Left lung (tissue), 10 donors: Measurements from ENCODE around the gene AIDA. TPM values are rescaled to one million over a fixed set of nuclear protein-coding genes. Genes with fewer than 3 reads are reported as not detected.

Experiments used
- ATAC-seq: fragments of 200-7000 bp; cut with Tn5 transposase; one replicate; pipeline ENCODE4 v1.9.1; 2020; ENCODE audit warnings: moderate library complexity
- DNase-seq, 4 donors: peaks; one replicate each; pipeline ENCODE4 v3.0.0-alpha.2; 2013 to 2020
- H3K27ac ChIP-seq, 2 donors: fragments of 200-600 bp; sonication (generic) in 1 of 2; one replicate each; pipeline versions ENCODE4 v1.5.0 to v1.8.0; 2020 to 2021
- H3K27me3 ChIP-seq, 2 donors: fragments of 200-600 bp; sonication (generic) in 1 of 2; one replicate each; pipeline versions ENCODE4 v1.5.0 to v1.8.0; 2020 to 2021
- H3K36me3 ChIP-seq, 2 donors: fragments of 200-600 bp; sonication (generic) in 1 of 2; one replicate each; pipeline versions ENCODE4 v1.5.0 to v1.8.0; 2020 to 2021
- H3K4me1 ChIP-seq, 2 donors: fragments of 200-600 bp; one replicate each; pipeline ENCODE4 v1.8.0; 2021
- H3K4me3 ChIP-seq, 2 donors: fragments of 200-600 bp; sonication (generic) in 1 of 2; one replicate each; pipeline versions ENCODE4 v1.5.0 to v1.8.0; 2020 to 2021; ENCODE audit warnings: mild to moderate bottlenecking in 1 of 2
- H3K9me3 ChIP-seq, 2 donors: fragments of 200-600 bp; sonication (generic) in 1 of 2; one replicate each; pipeline versions ENCODE4 v1.5.0 to v1.8.0; 2020 to 2021
- CTCF ChIP-seq, 2 donors: fragments of 200-600 bp; sonication (generic) in 1 of 2; IDR thresholded peaks; one replicate each; pipeline versions ENCODE4 v1.5.0 to v1.8.0; 2021; ENCODE audit warnings: antibody characterized with exemption in 2 of 2
- intact Hi-C, 2 donors: fragments of 100-400 bp; cut with DNase I; formaldehyde crosslinking; loops; one replicate each; pipeline versions ENCODE4 v1.11.2 to v1.14.2; 2022
- polyA plus RNA-seq, 6 donors: library from polyadenylated mRNA; unstranded; fragments of 120-200 nt; gene quantifications; one replicate each; pipeline ENCODE4 v1.2.1, GENCODE V29; 2013; ENCODE audit not compliant: insufficient read length in 6 of 6
- total RNA-seq, 2 donors: library from RNA; stranded (reverse); fragmentation: NEBNext Ultra II Directional; extraction: Animal tissue kit (Norgen Biotek cat#: 25700); gene quantifications; one replicate each; pipeline ENCODE4 v1.2.1, GENCODE V29; 2021
- donor health status: DM: no; HTN: yes; CAD: no.
- donor health status: DM: no; HTN: no; CAD: no.

AIDA gene
- total and polyA plus RNA-seq, 8 donors: 71.8 to 96.7 (median 88.3) TPM

GRCh38 chr1:222653178-222653827, 59.0 kb downstream of the AIDA start:
- no peak for TF ChIP-seq CTCF (IDR thresholded peaks at IDR 0.05)
- intact Hi-C loops: no loop called here
- ATAC-seq: no peak

GRCh38 chr1:222652676-222653075, 59.6 kb downstream of the AIDA start:
- no peak overlapping the region for H3K4me3 ChIP-seq
- no peaks in the 10 kb centered on the region for H3K9me3 ChIP-seq
- intact Hi-C loops: no loop called here
- DNase-seq: no peak
- no peak for TF ChIP-seq CTCF (IDR thresholded peaks at IDR 0.05)
- H3K4me1 ChIP-seq: peaks cover 0 to 19% of the 10 kb centered on the region in 2 donors
- H3K36me3 ChIP-seq: peaks cover 0 to 88% of the 10 kb centered on the region in 2 donors
- ATAC-seq: no peak
- no peak overlapping the region for H3K27ac ChIP-seq
- no peaks in the 10 kb centered on the region for H3K27me3 ChIP-seq

More at GRCh38 chr1:222653178-222653827, 59.0 kb downstream of the AIDA start:
- no peak for DNase-seq
- Histone ChIP-seq H3K4me1 (peaks cover 0 to 17% of the 10 kb centered on the region in 2 donors), H3K4me3 (no peak overlapping the region), H3K27me3 (no peaks in the 10 kb centered on the region), H3K9me3 (no peaks in the 10 kb centered on the region), H3K27ac (no peak overlapping the region), H3K36me3 (peaks cover 0 to 90% of the 10 kb centered on the region in 2 donors)

- Histone ChIP-seq H3K4me1 (peaks cover 4 to 27% of the 10 kb centered on the region in 2 donors), H3K27me3 (no peaks in the 10 kb centered on the region), H3K4me3 (peak overlapping the region; percentile 67 to 78), H3K27ac (peak overlapping the region; percentile 94 to 98), H3K9me3 (no peaks in the 10 kb centered on the region), H3K36me3 (peaks cover 0 to 28% of the 10 kb centered on the region in 2 donors)
- DNase-seq (no peak), ATAC-seq (peak; percentile 5)
- TF ChIP-seq CTCF (IDR thresholded peaks at IDR 0.05): no peak
- intact Hi-C loops: no loop called here
Measured at GRCh38 chr1:222644636-222644980, 67.7 kb downstream of the AIDA start.

- Histone ChIP-seq H3K27ac (peak overlapping the region; percentile 94 to 98), H3K4me3 (peak overlapping the region; percentile 67 to 78), H3K36me3 (peaks cover 0 to 26% of the 10 kb centered on the region in 2 donors), H3K27me3 (no peaks in the 10 kb centered on the region), H3K9me3 (no peaks in the 10 kb centered on the region), H3K4me1 (peaks cover 4 to 27% of the 10 kb centered on the region in 2 donors)
- intact Hi-C loops: no loop called here
- peak; percentile 100 for ATAC-seq
- DNase-seq: peak; percentile 93 to 99 (median 98)
- peak in 1 of 2 donors; percentile 19 for TF ChIP-seq CTCF (IDR thresholded peaks at IDR 0.05)
Measured at GRCh38 chr1:222643938-222644635, 68.2 kb downstream of the AIDA start.

GRCh38 chr1:222643606-222643937, 68.7 kb downstream of the AIDA start:
- H3K4me3 ChIP-seq: peak overlapping the region; percentile 67 to 78
- H3K27me3 ChIP-seq: no peaks in the 10 kb centered on the region
- H3K36me3 ChIP-seq: peaks cover 0 to 31% of the 10 kb centered on the region in 2 donors
- no peak for DNase-seq
- H3K9me3 ChIP-seq: no peaks in the 10 kb centered on the region
- intact Hi-C loops: no loop called here
- TF ChIP-seq CTCF (IDR thresholded peaks at IDR 0.05): no peak
- peaks cover 4 to 27% of the 10 kb centered on the region in 2 donors for H3K4me1 ChIP-seq
- ATAC-seq: peak; percentile 58
- H3K27ac ChIP-seq: peak overlapping the region; percentile 94 to 98
